GM19328 (cell line): ENCODE measurements around the gene HSP90AA1.

Experiments
- ATAC-seq: cut with Tn5 transposase; IDR thresholded peaks from one replicate; pipeline ENCODE4 v1.9.1; 2021; ENCODE audit warnings: mild to moderate bottlenecking, moderate library complexity; ENCODE audit not compliant: unreplicated experiment

HSP90AA1 gene

DNA sequence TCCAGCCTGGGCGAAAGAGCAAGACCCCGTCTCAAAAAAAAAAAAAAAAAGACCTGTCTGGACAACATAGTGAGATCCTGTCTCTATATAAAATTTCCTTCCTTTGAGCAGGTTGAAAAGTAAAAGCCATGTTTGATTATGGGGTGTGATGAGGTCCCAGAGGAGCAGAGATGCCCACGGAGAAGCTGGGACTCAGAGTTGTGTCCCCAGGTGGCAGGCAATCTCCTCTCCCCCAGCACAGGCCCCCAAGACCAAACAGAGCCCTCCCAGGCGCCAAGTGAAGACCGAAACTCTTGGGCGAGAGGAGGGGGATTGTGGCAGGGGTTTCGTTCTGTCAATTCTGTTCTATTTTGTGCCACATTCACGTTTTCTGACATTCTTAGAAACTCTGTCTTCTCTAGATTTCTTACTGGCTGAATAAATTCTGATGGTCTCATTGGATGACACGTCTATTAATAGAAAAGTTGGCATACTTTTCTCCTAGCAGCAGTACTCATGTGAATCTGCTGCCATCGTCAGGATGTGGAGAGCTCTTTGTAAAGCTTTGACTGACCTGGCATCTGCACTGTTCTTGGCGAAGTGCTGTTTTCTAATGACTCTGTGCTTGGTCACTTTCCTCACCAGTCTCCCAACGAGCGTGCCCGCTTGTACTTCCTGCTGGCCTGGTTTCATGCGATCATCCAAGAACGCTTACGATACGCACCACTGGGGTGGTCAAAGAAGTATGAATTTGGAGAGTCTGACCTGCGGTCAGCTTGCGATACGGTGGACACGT is 43.4 kb downstream of the HSP90AA1 start:
- ATAC-seq, result no peak

DNA sequence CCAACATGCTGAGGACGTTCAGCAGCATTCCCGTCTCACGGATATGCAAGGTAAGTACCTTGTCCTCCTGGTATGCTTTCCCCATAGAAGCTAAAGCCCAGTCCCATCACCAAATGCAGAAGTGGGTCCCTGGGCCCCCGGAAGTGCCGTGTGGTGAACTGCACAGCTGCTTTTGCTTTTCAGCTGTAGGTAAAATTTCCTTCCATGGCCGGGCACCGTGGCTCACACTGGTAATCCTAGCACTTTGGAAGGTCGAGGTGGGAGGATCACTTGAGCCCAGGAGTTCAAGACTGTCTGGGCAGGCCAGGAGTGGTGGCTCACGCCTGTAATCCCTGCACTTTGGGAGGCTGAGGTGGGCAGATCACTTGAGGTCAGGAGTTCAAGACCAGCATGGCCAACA is 44.1 kb downstream of the HSP90AA1 start:
- ATAC-seq, result no peak

DNA sequence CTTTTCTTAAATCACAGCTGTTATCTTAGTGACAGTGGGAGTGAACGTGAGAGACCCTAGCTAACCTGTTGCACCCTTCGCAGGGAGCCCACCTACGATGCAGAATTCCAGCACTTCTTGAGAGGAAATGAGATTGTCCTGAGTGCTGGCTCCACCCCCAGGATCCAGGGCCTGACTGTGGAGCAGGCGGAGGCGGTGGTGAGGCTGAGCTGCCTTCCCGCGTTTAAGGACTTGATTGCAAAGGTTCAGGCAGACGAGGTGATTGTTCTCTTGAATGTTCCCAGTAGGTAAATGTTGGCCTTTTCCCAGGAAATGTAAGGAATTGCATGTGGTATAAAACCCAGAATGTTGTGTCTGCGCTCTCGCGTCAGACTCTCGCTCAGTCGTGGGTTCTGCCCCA is 46.7 kb downstream of the HSP90AA1 start:
- ATAC-seq, result no peak

- no peak for ATAC-seq
Measured at GRCh38 chr14:102039157-102039556, 47.7 kb downstream of the HSP90AA1 start.

- ATAC-seq, result no peak
Measured at GRCh38 chr14:102037686-102038085, 49.2 kb downstream of the HSP90AA1 start.

DNA sequence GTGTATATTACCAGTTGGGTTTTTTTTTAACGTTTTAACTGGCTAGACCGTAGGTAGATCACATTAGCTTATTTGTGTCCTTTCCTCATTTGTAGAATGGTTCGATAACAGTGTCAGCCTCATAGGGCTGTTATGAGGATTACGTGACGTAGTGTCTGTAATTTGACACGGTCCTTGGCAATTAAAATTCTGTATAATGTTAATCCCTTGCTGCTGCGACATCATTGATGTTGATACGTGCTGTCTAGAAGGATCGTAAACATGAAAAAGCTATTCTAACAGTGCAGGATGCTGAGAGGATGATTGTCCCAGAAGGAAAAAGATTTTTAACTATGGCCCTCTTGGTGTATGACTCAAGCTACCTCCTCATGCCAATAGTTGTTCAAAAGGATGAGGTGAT is 50.9 kb downstream of the HSP90AA1 start:
- ATAC-seq, result no peak

DNA sequence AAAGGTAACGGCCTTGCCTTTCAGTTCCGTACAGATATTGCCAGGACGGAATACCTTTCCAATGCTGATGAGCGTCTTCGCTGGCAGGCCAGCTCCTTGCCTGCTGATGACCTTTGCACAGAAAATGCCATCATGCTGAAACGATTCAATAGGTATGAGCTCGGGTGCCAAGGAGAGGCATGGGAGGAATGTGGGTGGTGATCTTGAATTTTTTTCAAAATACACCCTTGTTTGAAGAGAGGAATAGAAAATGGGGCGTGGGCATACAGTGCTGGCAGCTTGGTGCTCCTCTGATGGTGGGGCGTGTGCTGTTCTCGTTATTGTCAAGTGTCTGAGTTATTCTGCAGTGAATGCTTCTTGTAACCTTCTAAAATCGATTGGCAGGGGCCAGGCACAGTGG is 52.5 kb downstream of the HSP90AA1 start:
- no peak for ATAC-seq

DNA sequence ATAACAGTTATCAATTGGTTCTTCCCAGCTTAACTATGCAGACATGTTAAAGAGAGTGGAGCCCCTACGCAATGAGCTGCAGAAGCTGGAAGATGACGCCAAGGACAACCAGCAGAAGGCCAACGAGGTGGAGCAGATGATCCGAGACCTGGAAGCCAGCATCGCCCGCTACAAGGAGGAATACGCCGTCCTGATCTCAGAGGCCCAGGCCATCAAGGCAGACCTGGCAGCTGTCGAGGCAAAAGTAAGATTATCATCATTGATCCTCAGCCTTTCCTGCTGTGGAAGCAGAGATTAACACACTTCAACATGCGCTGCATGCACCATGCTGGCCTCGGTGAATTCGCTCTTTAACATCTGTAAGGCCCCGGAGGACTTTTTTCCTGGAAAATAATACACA is 53.6 kb downstream of the HSP90AA1 start:
- ATAC-seq, result no peak
